Endothelial cell (in vitro differentiated cells): ENCODE data around the gene CLPTM1L. TPM values are rescaled to one million over a fixed set of nuclear protein-coding genes. Genes with fewer than 3 reads are reported as not detected.

Experiments
- DNase-seq: peaks from one replicate; pipeline ENCODE4 v3.0.0; 2021; ENCODE audit warnings: low spot score
- H3K27ac Mint-ChIP-seq: one replicate; pipeline ENCODE4 v1.8.0; 2021; ENCODE audit warnings: mixed read lengths, inconsistent platforms; ENCODE audit not compliant: unreplicated experiment
- H3K27me3 Mint-ChIP-seq: one replicate; pipeline ENCODE4 v1.8.0; 2021; ENCODE audit warnings: mild to moderate bottlenecking, moderate library complexity, mixed read lengths, inconsistent platforms; ENCODE audit not compliant: unreplicated experiment
- H3K36me3 Mint-ChIP-seq: one replicate; pipeline ENCODE4 v1.8.0; 2021; ENCODE audit warnings: mild to moderate bottlenecking, low read depth, mixed read lengths, inconsistent platforms; ENCODE audit not compliant: unreplicated experiment
- H3K4me1 Mint-ChIP-seq: one replicate; pipeline ENCODE4 v1.8.0; 2021; ENCODE audit warnings: mild to moderate bottlenecking, mixed read lengths, inconsistent platforms; ENCODE audit not compliant: unreplicated experiment
- H3K4me3 Mint-ChIP-seq: one replicate; pipeline ENCODE4 v1.8.0; 2021; ENCODE audit warnings: mild to moderate bottlenecking, mixed read lengths, inconsistent platforms; ENCODE audit not compliant: unreplicated experiment
- H3K9me3 Mint-ChIP-seq: one replicate; pipeline ENCODE4 v1.8.0; 2021; ENCODE audit warnings: mixed read lengths, inconsistent platforms; ENCODE audit not compliant: unreplicated experiment
- total RNA-seq: library from RNA; stranded (reverse); fragmentation: NEBNext Ultra II Directional; extraction: Animal tissue kit (Norgen Biotek cat#: 25700); gene quantifications from one replicate; pipeline ENCODE4 v1.2.1, GENCODE V29; 2021; ENCODE audit not compliant: unreplicated experiment
- TF ChIP-seq, protein P1 (sequence below): fragments of 200-600 bp; sonication (generic); IDR thresholded peaks from one replicate; pipeline ENCODE4 v1.5.0; 2021; ENCODE audit warnings: antibody characterized with exemption; ENCODE audit not compliant: unreplicated experiment

CLPTM1L gene
- total RNA-seq, 1 donor from 2014 or later, result 86.6 TPM

DNA sequence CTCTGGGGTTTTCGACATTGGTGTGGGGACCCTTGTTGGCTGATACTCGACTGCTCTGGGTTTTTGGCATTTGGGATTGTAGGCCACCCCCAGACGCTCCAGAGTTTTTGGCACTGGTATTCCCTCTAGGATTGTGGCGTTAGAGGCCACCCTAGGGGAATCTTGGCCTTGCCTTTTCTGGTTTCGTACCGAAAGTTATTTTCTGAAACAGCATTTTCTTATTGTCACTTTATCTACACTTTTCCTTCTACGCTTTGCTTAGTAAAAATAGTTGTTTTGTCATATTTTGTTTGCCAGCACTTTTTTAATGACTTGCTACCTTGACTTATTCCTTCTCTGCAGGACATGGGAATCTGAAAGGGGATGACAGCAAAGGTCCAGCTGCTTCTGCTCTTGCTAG lies 25.1 kb upstream of the CLPTM1L start:
- H3K9me3 Mint-ChIP-seq, result no peaks in the 10 kb centered on the region
- H3K27ac Mint-ChIP-seq, result no peak overlapping the region
- no peaks in the 10 kb centered on the region for H3K36me3 Mint-ChIP-seq
- H3K4me3 Mint-ChIP-seq, result no peak overlapping the region
- TF ChIP-seq, protein P1, sequence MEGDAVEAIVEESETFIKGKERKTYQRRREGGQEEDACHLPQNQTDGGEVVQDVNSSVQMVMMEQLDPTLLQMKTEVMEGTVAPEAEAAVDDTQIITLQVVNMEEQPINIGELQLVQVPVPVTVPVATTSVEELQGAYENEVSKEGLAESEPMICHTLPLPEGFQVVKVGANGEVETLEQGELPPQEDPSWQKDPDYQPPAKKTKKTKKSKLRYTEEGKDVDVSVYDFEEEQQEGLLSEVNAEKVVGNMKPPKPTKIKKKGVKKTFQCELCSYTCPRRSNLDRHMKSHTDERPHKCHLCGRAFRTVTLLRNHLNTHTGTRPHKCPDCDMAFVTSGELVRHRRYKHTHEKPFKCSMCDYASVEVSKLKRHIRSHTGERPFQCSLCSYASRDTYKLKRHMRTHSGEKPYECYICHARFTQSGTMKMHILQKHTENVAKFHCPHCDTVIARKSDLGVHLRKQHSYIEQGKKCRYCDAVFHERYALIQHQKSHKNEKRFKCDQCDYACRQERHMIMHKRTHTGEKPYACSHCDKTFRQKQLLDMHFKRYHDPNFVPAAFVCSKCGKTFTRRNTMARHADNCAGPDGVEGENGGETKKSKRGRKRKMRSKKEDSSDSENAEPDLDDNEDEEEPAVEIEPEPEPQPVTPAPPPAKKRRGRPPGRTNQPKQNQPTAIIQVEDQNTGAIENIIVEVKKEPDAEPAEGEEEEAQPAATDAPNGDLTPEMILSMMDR, result no peak
- DNase-seq, result no peak
- peaks cover 2% of the 10 kb centered on the region for H3K27me3 Mint-ChIP-seq
- H3K4me1 Mint-ChIP-seq, result no peaks in the 10 kb centered on the region

DNA sequence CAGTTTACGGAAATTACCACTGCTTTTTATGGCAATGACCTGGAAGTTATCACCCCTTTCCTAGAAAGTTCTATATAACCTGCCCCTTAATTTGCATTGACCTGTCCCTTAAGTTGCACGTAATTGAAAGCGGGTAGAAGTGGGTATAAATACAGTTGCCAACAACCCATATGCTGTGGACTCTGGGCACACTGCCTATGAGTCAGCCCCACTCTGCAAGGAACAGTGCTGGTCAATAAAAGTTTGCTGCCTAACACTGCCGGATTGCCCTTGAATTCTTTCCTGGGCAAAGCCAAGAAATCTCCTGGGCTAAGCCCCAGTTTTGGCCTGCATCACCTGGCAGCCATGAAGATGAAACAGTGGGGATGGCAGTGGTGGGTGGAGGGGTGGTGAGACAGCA lies 23.9 kb upstream of the CLPTM1L start:
- Mint-ChIP-seq H3K4me3 (no peak overlapping the region), H3K4me1 (peaks cover 5% of the 10 kb centered on the region), H3K9me3 (no peaks in the 10 kb centered on the region), H3K27ac (no peak overlapping the region), H3K36me3 (no peaks in the 10 kb centered on the region), H3K27me3 (peaks cover 2% of the 10 kb centered on the region)
- no peak for DNase-seq
- TF ChIP-seq, protein P1, result no peak

DNA sequence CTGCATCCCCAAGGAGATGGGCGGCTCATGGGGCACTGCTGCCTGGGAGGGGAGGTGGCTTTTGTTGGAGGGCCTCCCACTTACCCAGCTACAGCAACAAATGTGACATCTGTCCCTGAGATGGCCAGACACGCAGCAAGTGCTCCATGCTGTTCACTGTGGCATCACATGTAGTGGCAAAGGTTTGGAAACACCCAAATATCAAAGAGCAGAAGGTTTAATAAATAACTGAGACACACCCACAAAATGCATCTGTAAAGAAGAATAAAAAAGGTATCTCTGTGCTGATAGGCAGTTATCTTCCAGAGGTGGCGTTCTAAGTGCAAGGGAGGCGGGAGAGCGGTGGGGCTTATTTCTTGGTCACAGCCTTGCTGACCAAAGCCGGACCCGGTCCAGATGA lies 23.3 kb upstream of the CLPTM1L start:
- no peak for DNase-seq
- no peaks in the 10 kb centered on the region for H3K9me3 Mint-ChIP-seq
- H3K27ac Mint-ChIP-seq, result no peak overlapping the region
- peaks cover 2% of the 10 kb centered on the region for H3K27me3 Mint-ChIP-seq
- peaks cover 5% of the 10 kb centered on the region for H3K4me1 Mint-ChIP-seq
- no peaks in the 10 kb centered on the region for H3K36me3 Mint-ChIP-seq
- TF ChIP-seq, protein P1, result no peak
- H3K4me3 Mint-ChIP-seq, result peak overlapping the region; percentile 33

DNA sequence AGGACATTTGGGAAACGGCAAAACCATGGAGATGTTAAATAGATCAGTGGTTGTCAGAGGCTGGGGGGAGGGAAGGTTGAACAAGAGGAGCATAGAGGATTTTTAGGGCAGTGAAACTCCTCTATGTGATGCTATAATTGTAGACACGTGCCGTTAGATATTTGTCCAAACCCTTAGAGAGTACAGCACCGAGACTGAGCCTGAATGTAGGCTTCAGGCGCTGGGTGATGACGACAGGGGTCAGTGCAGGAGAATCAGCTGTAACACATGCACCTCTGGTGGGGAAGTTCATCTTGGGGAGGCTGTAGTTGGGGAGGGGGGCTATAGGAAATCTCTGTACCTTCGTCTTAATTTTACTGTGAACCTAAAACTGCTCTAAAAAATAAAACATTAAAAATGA lies 22.2 kb upstream of the CLPTM1L start:
- H3K27ac Mint-ChIP-seq, result no peak overlapping the region
- peaks cover 2% of the 10 kb centered on the region for H3K27me3 Mint-ChIP-seq
- DNase-seq, result no peak
- no peak overlapping the region for H3K4me3 Mint-ChIP-seq
- TF ChIP-seq, protein P1, result no peak
- H3K4me1 Mint-ChIP-seq, result peaks cover 5% of the 10 kb centered on the region
- H3K36me3 Mint-ChIP-seq, result no peaks in the 10 kb centered on the region
- no peaks in the 10 kb centered on the region for H3K9me3 Mint-ChIP-seq

DNA sequence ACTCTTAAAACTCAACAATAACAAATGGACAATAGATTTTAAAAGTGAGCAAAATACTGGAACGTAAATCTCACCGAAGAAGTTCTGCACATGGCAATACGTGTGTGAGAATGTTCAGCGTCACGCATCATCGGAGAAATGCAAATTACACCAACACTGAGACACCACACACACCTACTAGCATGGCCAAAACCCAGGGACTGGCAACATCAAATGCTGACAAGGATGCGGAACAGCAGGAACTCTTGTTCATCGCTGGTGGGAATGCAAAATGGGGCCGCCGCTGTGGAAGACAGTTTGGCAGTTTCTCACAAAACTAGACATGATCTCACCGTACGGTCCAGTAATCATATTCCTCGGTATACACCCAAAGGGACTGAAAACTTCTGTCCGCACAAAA lies 21.6 kb upstream of the CLPTM1L start:
- no peak overlapping the region for H3K27ac Mint-ChIP-seq
- no peak for DNase-seq
- H3K4me1 Mint-ChIP-seq, result peaks cover 5% of the 10 kb centered on the region
- peaks cover 2% of the 10 kb centered on the region for H3K27me3 Mint-ChIP-seq
- TF ChIP-seq, protein P1, result no peak
- no peaks in the 10 kb centered on the region for H3K36me3 Mint-ChIP-seq
- H3K4me3 Mint-ChIP-seq, result no peak overlapping the region
- H3K9me3 Mint-ChIP-seq, result no peaks in the 10 kb centered on the region
